Pancreas (tissue), 10 donors: Measurements from ENCODE around the gene LHX6. TPM values are rescaled to one million over a fixed set of nuclear protein-coding genes. Genes with fewer than 3 reads are reported as not detected.

Experiments used
- ATAC-seq, 4 donors: fragments of 200-7000 bp; cut with Tn5 transposase; one replicate each; pipeline versions ENCODE4 v1.8.0 to v1.9.1; 2020; ENCODE audit warnings: mild to moderate bottlenecking in 4 of 4, moderate library complexity in 4 of 4
- DNase-seq, 6 donors: peaks; one replicate each; pipeline ENCODE4 v3.0.0-alpha.2; 2020
- FAIRE-seq: peaks from 2 replicates; lab custom pipeline; 2012; peaks lifted over from hg19 to GRCh38; lab: Jason Lieb, UNC
- H3K27ac ChIP-seq, 4 donors: fragments of 200-600 bp; sonication (generic); 1 replicate in 3 of 4; 2 replicates in 1 of 4; pipeline versions ENCODE4 v1.5.0 to v1.8.0; 2020
- H3K27me3 ChIP-seq, 4 donors: fragments of 200-600 bp; one replicate each; pipeline ENCODE4 v1.8.0; 2021
- H3K36me3 ChIP-seq, 3 donors: fragments of 200-600 bp; sonication (generic) in 1 of 3; one replicate each; pipeline versions ENCODE4 v1.5.0 to v1.8.0; 2020 to 2021
- H3K4me1 ChIP-seq, 3 donors: fragments of 200-600 bp; one replicate each; pipeline ENCODE4 v1.8.0; 2021
- H3K4me3 ChIP-seq, 4 donors: fragments of 200-600 bp; sonication (generic) in 2 of 4; one replicate each; pipeline versions ENCODE4 v1.5.0 to v1.8.0; 2020 to 2021
- H3K9me3 ChIP-seq, 4 donors: fragments of 200-600 bp; one replicate each; pipeline ENCODE4 v1.8.0; 2021
- WGBS, 2 donors: extraction: QIAGEN DNeasy Blood & Tissue Kit; methylation state at CpG; one replicate each; pipeline ENCODE4 v1.1.7; 2013; 5-methylcytosine and 5-hydroxymethylcytosine counted together
- intact Hi-C, 3 donors: fragments of 100-400 bp; cut with DNase I; formaldehyde crosslinking; loops; one replicate each; pipeline versions ENCODE4 v1.11.1 to v1.14.2; 2022
- polyA plus RNA-seq, 2 donors: library from polyadenylated mRNA; stranded (reverse); fragments of 200-250 nt; gene quantifications; one replicate each; pipeline ENCODE4 v1.2.3, GENCODE V29; 2013
- total RNA-seq, 6 donors: library from RNA; stranded (reverse); fragmentation: NEBNext Ultra II Directional in 4 of 6; extraction: Animal tissue kit (Norgen Biotek cat#: 25700) in 4 of 6; gene quantifications; one replicate each; pipeline versions ENCODE4 v1.2.1 to v1.2.4, GENCODE V29; 2021 to 2023
- TF ChIP-seq, protein P1 (sequence below), 4 donors: fragments of 200-600 bp; sonication (generic) in 3 of 4; IDR thresholded peaks; one replicate each; pipeline versions ENCODE4 v1.5.0 to v1.8.0; 2021; ENCODE audit warnings: antibody characterized with exemption in 4 of 4
- donor health status: healthy with polysubstance abuse.
- donor health status: DM: no; HTN: no; CAD: no; lungs with moderate emphysema.
- donor health status: DM: no; HTN: no; CAD: no.
- donor health status: control.
- donor health status: control.
- donor health status: Bipolar disorder and iron deficiency.
- donor health status: DM: yes; HTN: yes; CAD: no.
- donor health status: DM: no; HTN: no; CAD: no.
- donor health status: DM: no; HTN: no; CAD: no.
- donor health status: DM: yes; HTN: yes; CAD: no.

LHX6 gene
- total and polyA plus RNA-seq, 8 donors = 0.22 to 1.7 (median 1.0) TPM

DNA sequence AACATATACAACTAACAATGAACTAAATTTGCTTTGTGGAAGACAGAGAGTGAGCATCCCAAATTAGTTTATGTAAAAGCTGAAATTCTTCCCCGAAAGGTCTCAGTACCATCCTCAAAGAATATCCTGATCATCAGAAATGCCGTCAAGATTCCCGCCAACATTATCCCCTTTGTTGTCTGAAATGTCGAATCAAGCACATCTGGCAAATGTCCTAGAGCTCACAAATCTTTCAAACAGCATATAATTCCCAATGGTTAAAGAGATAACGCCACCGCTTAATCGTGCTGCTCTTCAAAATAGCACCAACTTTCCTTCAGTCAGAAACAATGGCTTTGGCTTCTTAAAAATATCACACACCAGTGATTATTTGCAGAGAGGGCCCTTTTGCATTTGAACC lies 45.3 kb downstream of the LHX6 start:
- WGBS, 2 donors = 65 to 73% methylated on average over 7 of the region's 7 CpGs
- Histone ChIP-seq H3K9me3 (no peaks in the 10 kb centered on the region), H3K4me3 (no peak overlapping the region), H3K27me3 (no peaks in the 10 kb centered on the region), H3K27ac (no peak overlapping the region), H3K36me3 (no peaks in the 10 kb centered on the region), H3K4me1 (no peaks in the 10 kb centered on the region)
- no peak for DNase-seq
- intact Hi-C loops = no loop called here
- TF ChIP-seq, protein P1, sequence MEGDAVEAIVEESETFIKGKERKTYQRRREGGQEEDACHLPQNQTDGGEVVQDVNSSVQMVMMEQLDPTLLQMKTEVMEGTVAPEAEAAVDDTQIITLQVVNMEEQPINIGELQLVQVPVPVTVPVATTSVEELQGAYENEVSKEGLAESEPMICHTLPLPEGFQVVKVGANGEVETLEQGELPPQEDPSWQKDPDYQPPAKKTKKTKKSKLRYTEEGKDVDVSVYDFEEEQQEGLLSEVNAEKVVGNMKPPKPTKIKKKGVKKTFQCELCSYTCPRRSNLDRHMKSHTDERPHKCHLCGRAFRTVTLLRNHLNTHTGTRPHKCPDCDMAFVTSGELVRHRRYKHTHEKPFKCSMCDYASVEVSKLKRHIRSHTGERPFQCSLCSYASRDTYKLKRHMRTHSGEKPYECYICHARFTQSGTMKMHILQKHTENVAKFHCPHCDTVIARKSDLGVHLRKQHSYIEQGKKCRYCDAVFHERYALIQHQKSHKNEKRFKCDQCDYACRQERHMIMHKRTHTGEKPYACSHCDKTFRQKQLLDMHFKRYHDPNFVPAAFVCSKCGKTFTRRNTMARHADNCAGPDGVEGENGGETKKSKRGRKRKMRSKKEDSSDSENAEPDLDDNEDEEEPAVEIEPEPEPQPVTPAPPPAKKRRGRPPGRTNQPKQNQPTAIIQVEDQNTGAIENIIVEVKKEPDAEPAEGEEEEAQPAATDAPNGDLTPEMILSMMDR (IDR thresholded peaks at IDR 0.05) = no peak
- no peak for FAIRE-seq
- ATAC-seq = no peak

DNA sequence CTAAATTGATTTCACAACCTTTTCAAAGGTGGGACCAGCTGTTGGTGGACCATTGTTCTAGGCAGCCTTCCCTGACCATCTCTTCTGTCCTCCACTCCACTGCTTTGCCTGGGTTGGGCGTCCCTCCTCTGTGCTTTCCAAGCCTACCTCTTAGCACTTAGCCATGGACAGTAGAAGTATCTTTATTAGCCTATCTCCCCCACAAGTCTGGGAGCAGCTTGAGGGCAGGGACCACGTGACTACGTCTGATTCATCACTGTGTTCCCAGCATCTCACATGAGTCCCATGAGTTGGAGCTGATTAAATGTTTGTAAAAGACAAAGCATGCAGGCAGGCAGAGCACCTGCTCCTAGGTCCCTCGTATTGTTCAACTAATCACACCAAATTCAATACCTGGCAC lies 48.1 kb downstream of the LHX6 start:
- H3K36me3 ChIP-seq = no peaks in the 10 kb centered on the region
- TF ChIP-seq, protein P1 (IDR thresholded peaks at IDR 0.05) = no peak
- no peaks in the 10 kb centered on the region for H3K27me3 ChIP-seq
- intact Hi-C loops = no loop called here
- no peak for FAIRE-seq
- no peaks in the 10 kb centered on the region for H3K9me3 ChIP-seq
- no peak for ATAC-seq
- no peak overlapping the region for H3K4me3 ChIP-seq
- 47 to 52% methylated on average over 4 of the region's 4 CpGs for whole genome bisulfite sequencing, 2 donors
- DNase-seq = no peak
- no peaks in the 10 kb centered on the region for H3K4me1 ChIP-seq
- no peak overlapping the region for H3K27ac ChIP-seq

DNA sequence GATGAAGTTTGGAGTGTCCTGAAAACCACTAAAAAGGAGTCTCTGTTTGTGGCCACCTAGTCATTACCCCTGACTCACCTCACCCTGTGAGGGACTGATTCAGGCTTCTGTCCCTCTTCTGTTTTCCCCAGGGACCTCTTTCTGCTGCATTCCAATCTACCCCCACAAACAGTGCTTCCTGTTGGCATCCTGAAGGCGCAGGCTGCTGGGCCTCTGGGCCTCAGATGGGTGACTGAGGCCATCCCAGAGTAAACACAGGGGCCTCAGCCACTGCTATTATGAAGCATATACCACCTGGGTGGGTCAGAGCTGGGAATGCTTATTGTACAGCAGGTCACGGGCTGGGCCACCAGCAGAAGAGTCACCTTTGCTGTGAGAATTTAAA lies 49.1 kb downstream of the LHX6 start:
- 75 to 85% methylated on average over 2 of the region's 2 CpGs for WGBS, 2 donors
- ATAC-seq = no peak
- H3K27ac ChIP-seq = no peak overlapping the region
- H3K4me3 ChIP-seq = no peak overlapping the region
- no peaks in the 10 kb centered on the region for H3K4me1 ChIP-seq
- FAIRE-seq = no peak
- no peaks in the 10 kb centered on the region for H3K9me3 ChIP-seq
- no peaks in the 10 kb centered on the region for H3K27me3 ChIP-seq
- no peak for DNase-seq
- no peaks in the 10 kb centered on the region for H3K36me3 ChIP-seq
- intact Hi-C loops = no loop called here
- TF ChIP-seq, protein P1 (IDR thresholded peaks at IDR 0.05) = no peak

DNA sequence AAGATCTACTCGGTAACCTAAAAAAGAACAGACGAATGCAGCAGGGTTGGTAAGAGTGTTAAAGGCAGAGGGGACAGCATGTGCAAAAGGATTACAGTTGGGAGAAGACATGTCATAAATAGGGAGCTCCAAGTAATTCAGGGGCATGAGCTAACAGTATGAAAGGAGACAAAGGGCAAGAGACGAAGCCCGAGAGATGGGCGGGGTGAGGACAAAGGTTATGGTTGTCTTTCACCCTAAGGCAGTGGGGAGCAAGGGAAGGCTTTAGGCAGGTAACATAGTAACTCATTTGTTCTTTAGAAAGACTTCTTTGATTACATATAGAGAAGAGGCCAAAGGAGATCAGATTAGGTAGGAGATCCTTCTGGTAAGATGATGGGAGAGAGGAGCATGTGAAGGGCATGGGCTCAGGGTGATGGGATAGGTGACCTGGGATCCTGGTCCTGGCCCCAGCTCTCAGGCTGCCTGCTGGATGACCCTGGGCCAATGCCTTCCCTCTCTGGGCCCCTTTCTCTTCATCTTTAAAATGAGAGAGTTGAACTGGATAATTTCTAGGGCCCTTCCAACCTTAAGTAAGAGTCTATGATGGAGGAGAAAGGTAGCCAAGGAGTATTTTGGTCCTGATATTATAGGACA lies 49.6 kb downstream of the LHX6 start:
- 64 to 66% methylated on average over 5 of the region's 5 CpGs for WGBS, 2 donors
- TF ChIP-seq, protein P1 (IDR thresholded peaks at IDR 0.05) = no peak
- intact Hi-C loops = no loop called here
- FAIRE-seq (no peak), ATAC-seq (no peak), DNase-seq (no peak)
- no peaks in the 10 kb centered on the region for H3K27me3 ChIP-seq
- no peak overlapping the region for H3K4me3 ChIP-seq
- no peaks in the 10 kb centered on the region for H3K36me3 ChIP-seq
- H3K9me3 ChIP-seq = no peaks in the 10 kb centered on the region
- no peaks in the 10 kb centered on the region for H3K4me1 ChIP-seq
- no peak overlapping the region for H3K27ac ChIP-seq

GRCh38 chr9:122176916-122177315 lies 51.8 kb downstream of the LHX6 start:
- H3K36me3 ChIP-seq = no peaks in the 10 kb centered on the region
- FAIRE-seq (no peak), DNase-seq (no peak), ATAC-seq (no peak)
- H3K4me3 ChIP-seq = no peak overlapping the region
- no peaks in the 10 kb centered on the region for H3K27me3 ChIP-seq
- TF ChIP-seq, protein P1 (IDR thresholded peaks at IDR 0.05) = no peak
- no peak overlapping the region for H3K27ac ChIP-seq
- intact Hi-C loops = no loop called here
- WGBS, 2 donors = 72 to 86% methylated on average over 2 of the region's 2 CpGs
- no peaks in the 10 kb centered on the region for H3K4me1 ChIP-seq
- no peaks in the 10 kb centered on the region for H3K9me3 ChIP-seq
